Activated naive CD8-positive, alpha-beta T cell treated with anti-CD3 and anti-CD28 coated beads, Interleukin-2, amount 50 U/mL, for 24 hours (primary cell): Measurements from ENCODE around the gene HSF4.

Experiments used
- ATAC-seq: fragments of 150-1000 bp; cut with Tn5 transposase; one replicate; pipeline ENCODE4 v1.10.0; 2021
- DNase-seq: peaks from one replicate; pipeline ENCODE4 v3.0.0; 2021
- H3K27ac Mint-ChIP-seq: one replicate; pipeline ENCODE4 v1.8.0; 2021; ENCODE audit warnings: mild to moderate bottlenecking, mixed read lengths
- H3K27me3 Mint-ChIP-seq: one replicate; pipeline ENCODE4 v1.8.0; 2021; ENCODE audit warnings: mixed read lengths
- H3K36me3 Mint-ChIP-seq: one replicate; pipeline ENCODE4 v1.8.0; 2021; ENCODE audit warnings: low read depth, mixed read lengths
- H3K4me1 Mint-ChIP-seq: one replicate; pipeline ENCODE4 v1.8.0; 2021; ENCODE audit warnings: mixed read lengths
- H3K4me3 Mint-ChIP-seq: one replicate; pipeline ENCODE4 v1.8.0; 2021; ENCODE audit warnings: mild to moderate bottlenecking, moderate library complexity, mixed read lengths
- H3K9me3 Mint-ChIP-seq: one replicate; pipeline ENCODE4 v1.8.0; 2021; ENCODE audit warnings: mixed read lengths

The HSF4 gene

DNA sequence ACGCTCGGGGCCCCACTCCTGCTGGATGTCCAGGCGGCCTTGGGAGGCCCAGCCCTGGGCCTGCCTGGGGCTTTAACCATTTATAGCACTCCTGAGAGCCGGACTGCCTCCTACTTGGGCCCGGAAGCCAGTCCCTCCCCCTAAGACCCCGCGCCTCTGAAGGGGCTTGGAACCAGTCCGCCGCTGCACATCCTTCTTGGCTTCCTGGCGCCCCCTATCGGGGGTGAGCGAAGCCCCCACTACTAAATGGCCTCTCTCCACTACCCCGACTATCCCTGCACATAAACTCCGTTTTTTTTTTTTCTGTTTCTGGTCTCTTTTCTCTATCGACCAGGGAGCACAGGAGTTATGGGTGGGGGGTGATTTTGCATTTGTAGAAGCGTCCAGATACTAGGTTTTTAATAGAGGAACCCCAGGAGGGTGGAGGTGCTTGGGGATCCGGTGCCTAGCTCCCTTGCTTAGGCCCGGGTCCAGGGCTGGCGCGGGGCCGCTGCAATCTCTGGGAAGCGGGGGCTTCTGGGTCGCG lies 5.2 kb downstream of the HSF4 start:
- peak overlapping the region; percentile 74 for H3K4me3 Mint-ChIP-seq
- H3K27me3 Mint-ChIP-seq: peaks cover 78% of the 10 kb centered on the region
- H3K4me1 Mint-ChIP-seq: peaks cover 38% of the 10 kb centered on the region
- no peak overlapping the region for H3K27ac Mint-ChIP-seq
- peak; percentile 72 for DNase-seq
- ATAC-seq: peak; percentile 3
- no peaks in the 10 kb centered on the region for H3K36me3 Mint-ChIP-seq
- no peaks in the 10 kb centered on the region for H3K9me3 Mint-ChIP-seq

DNA sequence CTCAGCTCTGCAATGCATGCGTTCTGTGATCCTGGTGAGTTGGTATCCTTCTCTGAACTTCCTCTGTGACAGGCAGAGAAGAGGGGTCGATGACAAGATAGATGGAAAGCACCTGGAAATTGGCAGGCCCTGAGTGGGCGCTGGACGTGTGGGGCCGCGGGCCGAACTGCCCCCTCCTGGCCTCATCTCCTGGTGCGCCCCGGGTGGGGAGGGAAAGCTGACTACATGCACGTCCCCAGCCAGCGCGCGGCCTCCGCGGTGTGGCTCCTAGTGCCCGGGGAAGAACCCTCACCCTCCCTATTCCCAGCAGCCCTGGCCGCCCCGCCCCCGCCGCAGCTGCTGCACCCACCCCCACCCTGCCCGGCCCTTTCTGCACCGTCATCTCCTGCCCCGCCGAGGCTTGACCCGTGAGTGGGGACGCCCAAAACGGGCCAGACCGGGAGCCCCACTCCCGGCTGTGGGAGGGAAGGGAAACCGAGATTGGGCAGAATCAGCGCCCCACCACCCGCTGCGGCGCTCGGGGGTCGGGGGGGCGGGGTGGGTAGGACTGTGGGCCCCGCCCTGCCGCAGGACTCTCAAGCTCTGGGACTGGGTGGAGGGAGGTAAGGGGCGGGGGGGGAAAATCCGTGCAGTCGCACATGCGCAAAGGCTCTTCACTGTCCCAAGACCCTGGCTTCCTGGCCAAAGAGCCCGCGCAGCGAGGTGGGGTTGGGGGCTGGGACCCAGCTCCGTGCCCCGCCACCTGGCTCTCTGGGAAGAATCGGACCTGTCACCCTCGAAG lies 5.8 kb downstream of the HSF4 start, which contains the start of gene NOL3:
Gene NOL3 (plus strand): TSS at position 371 of the 781 bp plus-strand sequence.
- peak within 1 kb of the TSS; percentile 74 for H3K4me3 Mint-ChIP-seq
- peaks cover 75% of the 10 kb centered on the region for H3K27me3 Mint-ChIP-seq
- peaks cover 32% of the 10 kb centered on the region for H3K4me1 Mint-ChIP-seq
- DNase-seq: peak; percentile 77
- no peak within 1 kb of the TSS for H3K27ac Mint-ChIP-seq
- H3K9me3 Mint-ChIP-seq: no peaks in the 10 kb centered on the region
- ATAC-seq: peak; percentile 25
- no peaks in the 10 kb centered on the region for H3K36me3 Mint-ChIP-seq

DNA sequence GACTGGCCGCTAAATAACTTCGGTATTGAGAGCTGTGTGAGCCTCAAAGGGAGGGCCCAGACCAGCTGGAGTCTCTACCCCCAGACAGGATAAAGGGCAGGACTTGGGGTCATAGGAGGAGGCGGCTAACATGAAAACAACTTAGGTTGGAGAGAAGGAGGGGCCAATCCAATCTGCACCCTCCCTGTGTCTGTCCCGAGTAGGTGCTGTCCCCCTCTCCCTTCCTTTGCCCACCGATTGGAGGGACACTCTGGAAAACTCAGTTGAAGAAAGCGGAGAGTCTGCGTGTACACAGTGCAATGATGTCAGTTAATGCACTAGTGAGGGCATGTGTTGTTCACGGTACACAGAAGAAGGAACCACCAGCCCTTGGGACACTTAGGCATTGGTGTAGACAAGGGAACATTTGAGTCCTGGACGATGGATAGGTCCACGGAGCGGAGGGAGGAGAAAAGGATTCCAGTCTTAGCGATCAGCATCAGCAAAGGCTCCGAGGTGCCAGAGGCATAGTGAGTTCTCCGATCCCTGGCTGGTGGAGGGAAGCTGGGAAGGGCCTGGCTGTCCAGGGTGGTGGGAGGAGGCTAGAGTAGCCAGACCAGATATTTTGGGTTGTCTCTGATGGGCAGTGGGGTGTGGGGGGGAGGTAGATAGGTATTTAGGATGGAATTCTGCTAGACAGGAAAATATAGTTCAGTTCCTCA lies 6.6 kb downstream of the HSF4 start:
- peaks cover 30% of the 10 kb centered on the region for H3K4me1 Mint-ChIP-seq
- ATAC-seq: no peak
- peak overlapping the region; percentile 30 for H3K4me3 Mint-ChIP-seq
- H3K9me3 Mint-ChIP-seq: no peaks in the 10 kb centered on the region
- H3K27me3 Mint-ChIP-seq: peaks cover 79% of the 10 kb centered on the region
- no peak for DNase-seq
- H3K36me3 Mint-ChIP-seq: no peaks in the 10 kb centered on the region
- H3K27ac Mint-ChIP-seq: no peak overlapping the region

DNA sequence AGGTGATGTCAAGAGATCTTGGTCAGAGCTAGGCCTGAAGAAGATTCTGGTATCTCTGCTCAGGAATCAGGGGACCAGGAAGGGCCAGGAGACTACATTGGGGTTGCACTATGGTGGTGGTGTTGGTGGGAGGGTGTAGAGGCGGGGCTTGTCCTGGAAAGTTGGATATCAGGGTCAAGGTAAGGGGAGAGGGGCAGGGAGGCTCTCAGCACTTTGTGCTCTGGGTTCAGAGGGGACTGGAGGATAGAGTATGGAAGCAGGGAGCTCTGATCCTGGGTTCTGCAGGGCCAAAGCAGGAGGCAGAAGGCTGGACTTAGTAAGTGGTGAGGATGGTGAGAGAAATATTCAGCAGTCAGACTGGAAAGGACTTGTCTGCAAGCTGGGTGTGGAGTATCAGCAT lies 8.8 kb downstream of the HSF4 start:
- Mint-ChIP-seq H3K27me3 (peaks cover 72% of the 10 kb centered on the region), H3K36me3 (no peaks in the 10 kb centered on the region), H3K9me3 (no peaks in the 10 kb centered on the region), H3K27ac (no peak overlapping the region), H3K4me3 (peak overlapping the region; percentile 76), H3K4me1 (peaks cover 35% of the 10 kb centered on the region)
- DNase-seq: no peak
- ATAC-seq: no peak

DNA sequence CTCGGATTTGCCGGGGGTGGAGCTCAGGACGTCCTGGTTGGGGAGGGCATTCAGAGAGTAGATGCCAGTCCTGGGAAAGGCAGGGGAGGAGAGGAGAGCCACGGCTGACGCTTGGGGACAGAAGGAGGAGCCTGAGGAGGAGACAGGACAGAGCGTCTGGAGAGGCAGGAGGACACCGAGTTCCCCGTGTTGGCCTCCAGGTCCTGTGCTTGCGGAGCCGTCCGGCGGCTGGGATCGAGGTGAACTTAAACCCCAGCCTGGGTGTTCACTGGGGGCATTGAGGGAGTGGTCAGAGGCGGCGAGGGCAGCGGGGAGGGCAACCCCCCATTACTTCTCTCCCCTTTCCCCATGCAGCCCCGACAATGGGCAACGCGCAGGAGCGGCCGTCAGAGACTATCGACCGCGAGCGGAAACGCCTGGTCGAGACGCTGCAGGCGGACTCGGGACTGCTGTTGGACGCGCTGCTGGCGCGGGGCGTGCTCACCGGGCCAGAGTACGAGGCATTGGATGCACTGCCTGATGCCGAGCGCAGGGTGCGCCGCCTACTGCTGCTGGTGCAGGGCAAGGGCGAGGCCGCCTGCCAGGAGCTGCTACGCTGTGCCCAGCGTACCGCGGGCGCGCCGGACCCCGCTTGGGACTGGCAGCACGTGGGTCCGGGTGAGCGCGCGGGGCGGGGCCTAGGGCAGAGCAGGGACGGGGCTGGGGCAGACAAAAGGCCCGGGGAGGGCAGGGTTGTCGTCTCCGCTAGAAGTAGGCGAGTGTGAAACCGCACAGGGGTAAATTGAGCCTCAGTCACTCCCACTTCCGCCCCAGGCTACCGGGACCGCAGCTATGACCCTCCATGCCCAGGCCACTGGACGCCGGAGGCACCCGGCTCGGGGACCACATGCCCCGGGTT lies 9.5 kb downstream of the HSF4 start:
- Mint-ChIP-seq H3K4me3 (peak overlapping the region; percentile 76), H3K36me3 (no peaks in the 10 kb centered on the region), H3K4me1 (peaks cover 39% of the 10 kb centered on the region), H3K27ac (peak overlapping the region; percentile 32), H3K27me3 (peaks cover 72% of the 10 kb centered on the region), H3K9me3 (no peaks in the 10 kb centered on the region)
- ATAC-seq: peak; percentile 64
- DNase-seq: peak; percentile 69

DNA sequence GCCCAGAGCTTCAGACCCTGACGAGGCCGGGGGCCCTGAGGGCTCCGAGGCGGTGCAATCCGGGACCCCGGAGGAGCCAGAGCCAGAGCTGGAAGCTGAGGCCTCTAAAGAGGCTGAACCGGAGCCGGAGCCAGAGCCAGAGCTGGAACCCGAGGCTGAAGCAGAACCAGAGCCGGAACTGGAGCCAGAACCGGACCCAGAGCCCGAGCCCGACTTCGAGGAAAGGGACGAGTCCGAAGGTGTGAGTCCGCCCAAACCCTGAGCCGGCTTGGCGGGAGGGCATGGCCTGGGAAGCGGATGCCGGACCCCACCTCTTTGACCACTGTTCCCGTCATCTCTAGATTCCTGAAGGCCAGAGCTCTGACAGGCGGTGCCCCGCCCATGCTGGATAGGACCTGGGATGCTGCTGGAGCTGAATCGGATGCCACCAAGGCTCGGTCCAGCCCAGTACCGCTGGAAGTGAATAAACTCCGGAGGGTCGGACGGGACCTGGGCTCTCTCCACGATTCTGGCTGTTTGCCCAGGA lies 10.2 kb downstream of the HSF4 start:
- ATAC-seq: peak; percentile 3
- H3K27ac Mint-ChIP-seq: no peak overlapping the region
- H3K4me3 Mint-ChIP-seq: no peak overlapping the region
- peaks cover 36% of the 10 kb centered on the region for H3K4me1 Mint-ChIP-seq
- DNase-seq: no peak
- peaks cover 73% of the 10 kb centered on the region for H3K27me3 Mint-ChIP-seq
- no peaks in the 10 kb centered on the region for H3K36me3 Mint-ChIP-seq
- no peaks in the 10 kb centered on the region for H3K9me3 Mint-ChIP-seq

DNA sequence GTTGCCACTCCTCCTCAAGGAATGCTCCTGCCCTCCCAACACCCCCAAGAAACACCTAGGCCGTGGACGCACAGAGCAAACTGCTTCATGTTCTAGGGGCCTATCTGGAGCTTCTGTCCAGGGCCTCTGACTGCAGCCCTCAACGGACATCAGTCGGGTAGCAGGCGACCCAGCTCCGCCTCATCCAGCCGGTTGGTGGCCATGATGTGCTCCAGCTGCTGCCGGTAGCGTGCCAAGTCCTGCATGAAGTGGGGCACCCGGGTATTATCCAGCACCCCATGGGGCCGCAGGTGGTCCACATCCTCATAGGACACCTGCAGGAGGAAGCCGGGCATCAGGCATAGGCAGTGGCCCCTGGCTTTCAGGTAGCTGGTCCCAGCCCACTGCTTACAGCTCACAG lies 12.1 kb downstream of the HSF4 start:
- Mint-ChIP-seq H3K9me3 (no peaks in the 10 kb centered on the region), H3K4me1 (peaks cover 25% of the 10 kb centered on the region), H3K36me3 (no peaks in the 10 kb centered on the region), H3K4me3 (no peak overlapping the region), H3K27me3 (peaks cover 60% of the 10 kb centered on the region), H3K27ac (no peak overlapping the region)
- no peak for ATAC-seq
- no peak for DNase-seq

DNA sequence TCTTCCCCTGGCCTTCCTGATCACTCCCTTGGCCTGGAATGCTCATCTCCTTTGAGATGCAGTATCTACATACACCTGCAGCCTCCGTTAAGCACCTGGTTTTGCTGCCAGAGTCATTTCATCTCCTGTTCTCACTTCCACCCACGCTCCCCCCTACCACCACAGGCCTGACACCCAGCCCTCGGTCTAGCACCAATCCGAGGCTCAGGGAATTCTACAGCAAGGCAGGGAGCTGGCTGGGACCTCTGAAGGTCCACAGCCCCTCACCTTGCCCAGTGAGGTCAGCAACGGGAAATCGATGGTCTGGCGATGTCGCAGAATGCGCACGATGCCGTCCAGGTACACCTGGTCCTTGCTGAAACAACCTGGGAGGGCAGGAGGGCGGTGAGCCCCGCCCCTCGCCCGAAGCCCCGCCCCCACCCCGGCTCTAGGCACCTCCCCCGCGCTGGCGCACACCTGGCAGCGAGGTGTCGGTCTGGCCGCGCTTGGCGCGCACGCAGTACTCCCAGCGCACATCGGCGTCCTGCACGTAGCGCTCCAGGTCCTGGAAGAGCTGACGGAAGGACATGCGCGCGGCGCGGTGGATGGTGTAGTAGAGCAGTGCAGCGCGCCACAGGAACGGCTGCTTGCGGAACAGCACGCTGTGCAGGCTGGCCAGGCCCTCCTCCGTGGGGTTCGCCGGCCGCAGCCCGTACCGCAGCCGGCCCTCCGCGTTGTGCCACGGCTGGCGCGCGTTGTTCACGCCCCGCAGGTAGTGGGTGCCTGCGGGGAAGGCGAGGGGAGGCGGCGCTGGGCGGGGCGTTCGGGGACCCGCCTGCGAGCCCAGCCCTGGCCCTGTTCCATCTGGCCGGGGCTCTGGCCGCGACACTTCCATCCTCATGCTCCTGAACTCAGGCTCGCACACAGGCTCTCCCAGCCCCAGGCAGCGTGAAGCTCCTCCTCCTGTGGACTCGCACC lies 13.5 kb downstream of the HSF4 start:
- DNase-seq (peak; percentile 53), ATAC-seq (peak; percentile 38)
- H3K27me3 Mint-ChIP-seq: peaks cover 49% of the 10 kb centered on the region
- H3K27ac Mint-ChIP-seq: no peak overlapping the region
- no peaks in the 10 kb centered on the region for H3K36me3 Mint-ChIP-seq
- H3K4me3 Mint-ChIP-seq: peak overlapping the region; percentile 38
- H3K9me3 Mint-ChIP-seq: no peaks in the 10 kb centered on the region
- H3K4me1 Mint-ChIP-seq: peaks cover 23% of the 10 kb centered on the region

DNA sequence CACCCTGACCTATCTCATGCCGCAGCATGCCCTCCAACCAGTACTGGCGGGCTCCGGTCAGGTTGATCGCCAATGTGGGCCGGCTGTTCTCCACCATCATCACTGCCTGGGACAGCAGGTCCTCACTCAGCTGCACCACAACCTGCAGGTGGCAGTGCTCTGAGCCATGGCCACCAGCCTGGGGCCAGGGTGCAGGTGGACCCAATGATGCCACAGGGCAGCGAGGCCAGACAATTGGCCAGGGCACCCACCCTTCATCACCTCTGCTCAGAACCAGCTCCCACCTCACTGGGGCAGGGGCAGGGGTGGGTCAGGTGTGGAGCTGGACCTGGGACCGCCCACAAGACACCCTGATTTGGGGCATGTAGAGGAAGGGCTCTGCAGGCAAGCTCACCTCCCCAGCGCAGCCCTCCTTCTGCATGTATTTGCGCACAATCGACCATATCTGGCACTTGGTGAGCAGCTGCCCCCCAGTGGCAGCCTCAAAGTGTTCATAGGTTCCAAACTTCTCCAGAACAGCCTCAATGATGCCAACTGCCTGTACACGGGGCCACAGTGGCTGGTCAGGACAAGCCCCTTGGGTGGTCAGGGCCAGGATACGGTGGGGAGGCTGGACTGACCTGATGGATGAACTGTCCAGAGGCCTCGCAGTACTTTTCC lies 15.0 kb downstream of the HSF4 start:
- ATAC-seq (no peak), DNase-seq (no peak)
- Mint-ChIP-seq H3K9me3 (no peaks in the 10 kb centered on the region), H3K27ac (no peak overlapping the region), H3K4me1 (peaks cover 15% of the 10 kb centered on the region), H3K4me3 (no peak overlapping the region), H3K36me3 (no peaks in the 10 kb centered on the region), H3K27me3 (peaks cover 38% of the 10 kb centered on the region)

DNA sequence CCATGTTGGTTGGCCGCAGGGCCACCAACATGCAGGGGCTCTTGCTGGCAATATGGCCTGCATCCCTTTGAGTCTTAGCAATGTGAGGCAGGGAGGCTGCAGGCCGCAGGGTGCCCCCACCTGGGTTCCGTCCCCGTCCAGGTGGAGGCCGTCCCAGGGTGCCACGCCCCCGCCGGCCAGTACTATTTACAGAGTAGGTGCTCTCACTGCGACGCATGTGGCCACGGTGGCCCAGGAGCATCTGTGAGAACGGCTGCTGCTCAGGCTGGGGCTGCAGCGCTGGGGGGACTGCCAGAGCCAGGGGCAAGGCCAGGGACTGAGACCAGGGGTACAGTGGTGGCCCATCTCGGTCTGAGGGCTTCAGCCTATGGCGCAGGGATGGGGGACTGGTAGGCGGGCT lies 15.6 kb downstream of the HSF4 start:
- no peaks in the 10 kb centered on the region for H3K36me3 Mint-ChIP-seq
- peaks cover 20% of the 10 kb centered on the region for H3K4me1 Mint-ChIP-seq
- H3K4me3 Mint-ChIP-seq: no peak overlapping the region
- H3K9me3 Mint-ChIP-seq: no peaks in the 10 kb centered on the region
- H3K27me3 Mint-ChIP-seq: peaks cover 40% of the 10 kb centered on the region
- DNase-seq: no peak
- no peak overlapping the region for H3K27ac Mint-ChIP-seq
- no peak for ATAC-seq

DNA sequence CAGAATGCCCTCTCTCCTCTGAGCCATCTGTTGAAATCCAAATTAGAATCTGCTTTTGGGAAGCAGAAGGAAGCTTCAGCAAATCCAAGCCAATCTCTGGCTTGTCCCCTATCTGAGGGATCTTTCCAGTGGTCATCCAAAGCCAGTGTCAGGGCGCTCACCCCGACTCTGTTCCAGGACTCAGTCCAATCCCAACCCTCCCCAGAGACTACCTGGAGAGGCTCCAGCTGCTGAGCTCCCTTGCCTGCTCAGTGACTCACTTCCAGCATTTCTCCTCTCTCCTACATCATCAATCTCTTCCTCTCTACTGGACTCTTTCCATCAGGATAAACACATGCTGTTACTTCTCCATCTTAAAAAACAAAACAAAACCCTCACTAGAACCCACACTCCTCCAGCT lies 16.8 kb downstream of the HSF4 start:
- ATAC-seq: no peak

DNA sequence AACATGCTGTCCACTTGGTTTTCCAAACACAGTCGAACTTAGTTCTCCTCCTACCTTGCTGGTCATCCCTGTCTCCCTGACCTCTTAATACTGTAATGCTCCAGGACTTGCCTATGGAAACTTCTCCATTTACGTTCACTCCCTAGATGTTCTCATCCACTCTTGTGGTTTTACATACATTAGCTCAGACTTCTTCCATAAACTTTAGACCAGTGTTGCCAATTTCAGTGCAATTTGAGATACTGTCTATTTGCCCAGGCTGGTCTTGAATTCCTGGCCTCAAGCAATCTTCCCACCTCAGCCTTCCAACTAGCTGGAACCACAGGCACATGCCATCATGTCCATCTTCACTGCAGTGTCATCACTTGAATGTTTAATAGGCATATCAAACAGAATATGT lies 17.7 kb downstream of the HSF4 start:
- DNase-seq (no peak), ATAC-seq (no peak)
- peaks cover 28% of the 10 kb centered on the region for H3K27me3 Mint-ChIP-seq
- H3K27ac Mint-ChIP-seq: no peak overlapping the region
- H3K36me3 Mint-ChIP-seq: no peaks in the 10 kb centered on the region
- H3K9me3 Mint-ChIP-seq: no peaks in the 10 kb centered on the region
- no peak overlapping the region for H3K4me3 Mint-ChIP-seq
- peaks cover 24% of the 10 kb centered on the region for H3K4me1 Mint-ChIP-seq

More for the DNA sequence above, 16.8 kb downstream of the HSF4 start:
- no peak overlapping the region for H3K4me3 Mint-ChIP-seq
- peaks cover 27% of the 10 kb centered on the region for H3K4me1 Mint-ChIP-seq
- no peak overlapping the region for H3K27ac Mint-ChIP-seq
- H3K9me3 Mint-ChIP-seq: no peaks in the 10 kb centered on the region
- no peak for DNase-seq
- H3K27me3 Mint-ChIP-seq: peaks cover 35% of the 10 kb centered on the region
- no peaks in the 10 kb centered on the region for H3K36me3 Mint-ChIP-seq

DNA sequence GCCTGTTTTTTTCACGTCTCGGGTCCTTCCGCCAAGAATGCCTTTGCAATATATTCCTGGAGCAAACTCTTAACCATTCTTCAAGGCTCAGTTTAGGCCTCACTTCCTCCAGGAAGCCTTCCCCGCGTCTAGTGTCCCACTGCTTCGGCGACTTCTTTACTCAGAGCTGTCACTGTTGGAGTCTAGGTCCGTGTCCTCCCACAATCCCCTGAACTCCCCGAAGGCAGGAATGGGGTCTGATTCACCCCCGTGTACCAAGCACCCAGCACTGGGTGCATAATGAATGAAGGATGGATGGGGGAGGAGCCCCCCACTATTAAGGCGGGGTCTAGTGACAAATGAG lies 18.7 kb downstream of the HSF4 start:
- H3K4me1 Mint-ChIP-seq: peaks cover 19% of the 10 kb centered on the region
- ATAC-seq (no peak), DNase-seq (no peak)
- H3K9me3 Mint-ChIP-seq: no peaks in the 10 kb centered on the region
- peaks cover 23% of the 10 kb centered on the region for H3K27me3 Mint-ChIP-seq
- no peak overlapping the region for H3K27ac Mint-ChIP-seq
- H3K36me3 Mint-ChIP-seq: no peaks in the 10 kb centered on the region
- H3K4me3 Mint-ChIP-seq: no peak overlapping the region
